K562 (cell line): ENCODE results near the gene BTG2. TPM values are rescaled to one million over a fixed set of nuclear protein-coding genes. Genes with fewer than 3 reads are reported as not detected.

Source experiments
- BACH1 ChIP-seq: fragments of 200-800 bp; sonication (Bioruptor generic); IDR thresholded peaks from 2 replicates; pipeline ENCODE4 v1.6.1; 2016; ENCODE audit warnings: missing genetic modification characterization, missing compliant biosample characterization
- HDAC1 ChIP-seq, 2 experiments: fragments of 450-650 bp; IDR thresholded peaks; 2 replicates each; pipeline ENCODE4 v1.6.1; 2016 to 2017; ENCODE audit warnings: inconsistent platforms in 1 of 2, mild to moderate bottlenecking in 1 of 2, moderate library complexity in 1 of 2
- SUPT5H ChIP-seq: fragments of 450-650 bp; IDR thresholded peaks from 2 replicates; pipeline ENCODE4 v1.6.1; 2016
- TGIF2 ChIP-seq: sonication (generic); formaldehyde crosslinking; IDR thresholded peaks from 2 replicates; pipeline ENCODE4 v1.8.1; 2022; ENCODE audit warnings: mild to moderate bottlenecking, missing genetic modification reagents, moderate library complexity
- ZNF436 ChIP-seq: fragments of 250-450, 450-650 bp; sonication (Bioruptor Pico); formaldehyde crosslinking; IDR thresholded peaks from 2 replicates; pipeline ENCODE4 v1.7.0; 2020; ENCODE audit warnings: mild to moderate bottlenecking
- polyA plus RNA-seq, 8 experiments: library from polyadenylated mRNA; depleted of rRNA in 4 of 8; stranded (reverse) in 5 of 8; unstranded in 3 of 8; fragments of >200 nt; fragmentation: Nextera tagmentation in 2 of 8; fragmentation: Illumina TruSeq in 1 of 8; extraction: Ambion mirVana in 2 of 8; extraction: Trizol in 1 of 8; gene quantifications; 2 replicates each; pipeline versions ENCODE4 v1.2.1 to v1.2.3, GENCODE V29; 2011 to 2014; ENCODE audit warnings: inconsistent platforms in 1 of 8, missing spikeins in 1 of 8
- total RNA-seq, 7 experiments: library from RNA; depleted of rRNA in 6 of 7; stranded (reverse); fragments of >200 nt in 6 of 7; fragmentation: Illumina TruSeq in 2 of 7; extraction: Trizol in 2 of 7; gene quantifications; 2 replicates each; pipeline versions ENCODE4 v1.2.1 to v1.2.3, GENCODE V29; 2011 to 2021; ENCODE audit warnings: low replicate concordance in 1 of 7
- TF ChIP-seq, protein P1 (sequence below): sonication (generic); IDR thresholded peaks from 2 replicates; pipeline ENCODE4 v1.6.1; 2016
- TF ChIP-seq, protein P2 (sequence below): sonication (generic); formaldehyde crosslinking; IDR thresholded peaks from 2 replicates; pipeline ENCODE4 v1.8.0; 2022; ENCODE audit warnings: mild to moderate bottlenecking, missing genetic modification reagents
- TF ChIP-seq, protein P3 (sequence below): IDR thresholded peaks from 3 replicates; pipeline ENCODE4 v1.6.1; 2011; ENCODE audit warnings: borderline replicate concordance, mild to moderate bottlenecking, moderate library complexity; ENCODE audit not compliant: insufficient read length; ENCODE audit errors: extremely low read depth

Gene BTG2
- total and polyA plus RNA-seq, 9 of the 15 experiments (the other 6 are each of a cell fraction or from before 2014, with no cell fraction given) = 2.3 to 41.9 (median 8.7) TPM

DNA sequence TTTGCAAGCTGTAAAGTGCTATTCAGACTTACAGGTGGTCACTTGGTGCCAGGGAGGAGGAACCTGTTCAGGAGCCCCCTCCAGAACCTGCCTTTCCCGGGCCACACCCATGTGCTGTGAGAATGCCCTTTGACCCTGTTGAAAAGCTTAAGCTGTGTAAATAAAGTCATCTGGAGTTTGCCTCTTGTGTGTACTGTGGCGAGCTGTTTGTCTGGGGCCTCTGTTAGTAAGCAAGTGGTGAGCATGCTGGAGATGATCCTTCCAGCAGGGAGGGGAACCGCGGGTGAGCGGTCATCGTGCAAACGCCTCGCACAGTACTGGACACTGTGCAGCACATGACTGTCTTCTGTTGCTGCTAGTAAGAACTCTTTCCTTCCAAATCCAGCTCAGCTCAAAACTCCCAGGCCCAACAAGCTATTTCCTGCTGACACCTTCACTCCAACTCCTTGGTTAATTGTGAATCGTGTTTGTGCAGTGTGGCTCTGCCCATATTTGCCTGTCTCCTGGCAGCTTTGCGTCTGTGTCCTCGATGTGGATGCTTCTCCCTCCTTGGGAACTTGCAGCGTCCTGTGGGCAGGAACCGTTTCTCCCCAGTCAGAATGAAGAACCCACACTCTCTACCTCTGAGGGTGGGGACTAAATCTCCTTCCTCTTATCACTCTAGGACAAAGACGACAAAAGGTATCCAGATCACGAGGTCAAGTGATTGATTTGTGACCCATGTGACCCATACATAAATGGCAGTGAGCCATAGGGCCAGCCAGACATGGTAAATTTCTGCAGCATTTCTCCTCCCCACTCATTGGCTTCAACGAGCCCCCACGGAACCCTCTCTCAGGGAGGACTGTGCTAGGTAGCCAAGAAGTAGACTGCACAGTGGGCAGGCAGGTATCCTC, 13.9 kb upstream of the BTG2 start (continued):
- TF ChIP-seq ZNF436 (no peak), TGIF2 (CRISPR knock-in tag) (no peak), HDAC1 (IDR thresholded peaks at IDR 0.05) (no peak), SUPT5H (no peak), BACH1 (tag) (no peak)
- TF ChIP-seq, protein P1, sequence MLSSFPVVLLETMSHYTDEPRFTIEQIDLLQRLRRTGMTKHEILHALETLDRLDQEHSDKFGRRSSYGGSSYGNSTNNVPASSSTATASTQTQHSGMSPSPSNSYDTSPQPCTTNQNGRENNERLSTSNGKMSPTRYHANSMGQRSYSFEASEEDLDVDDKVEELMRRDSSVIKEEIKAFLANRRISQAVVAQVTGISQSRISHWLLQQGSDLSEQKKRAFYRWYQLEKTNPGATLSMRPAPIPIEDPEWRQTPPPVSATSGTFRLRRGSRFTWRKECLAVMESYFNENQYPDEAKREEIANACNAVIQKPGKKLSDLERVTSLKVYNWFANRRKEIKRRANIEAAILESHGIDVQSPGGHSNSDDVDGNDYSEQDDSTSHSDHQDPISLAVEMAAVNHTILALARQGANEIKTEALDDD = no peak
- TF ChIP-seq, protein P2, sequence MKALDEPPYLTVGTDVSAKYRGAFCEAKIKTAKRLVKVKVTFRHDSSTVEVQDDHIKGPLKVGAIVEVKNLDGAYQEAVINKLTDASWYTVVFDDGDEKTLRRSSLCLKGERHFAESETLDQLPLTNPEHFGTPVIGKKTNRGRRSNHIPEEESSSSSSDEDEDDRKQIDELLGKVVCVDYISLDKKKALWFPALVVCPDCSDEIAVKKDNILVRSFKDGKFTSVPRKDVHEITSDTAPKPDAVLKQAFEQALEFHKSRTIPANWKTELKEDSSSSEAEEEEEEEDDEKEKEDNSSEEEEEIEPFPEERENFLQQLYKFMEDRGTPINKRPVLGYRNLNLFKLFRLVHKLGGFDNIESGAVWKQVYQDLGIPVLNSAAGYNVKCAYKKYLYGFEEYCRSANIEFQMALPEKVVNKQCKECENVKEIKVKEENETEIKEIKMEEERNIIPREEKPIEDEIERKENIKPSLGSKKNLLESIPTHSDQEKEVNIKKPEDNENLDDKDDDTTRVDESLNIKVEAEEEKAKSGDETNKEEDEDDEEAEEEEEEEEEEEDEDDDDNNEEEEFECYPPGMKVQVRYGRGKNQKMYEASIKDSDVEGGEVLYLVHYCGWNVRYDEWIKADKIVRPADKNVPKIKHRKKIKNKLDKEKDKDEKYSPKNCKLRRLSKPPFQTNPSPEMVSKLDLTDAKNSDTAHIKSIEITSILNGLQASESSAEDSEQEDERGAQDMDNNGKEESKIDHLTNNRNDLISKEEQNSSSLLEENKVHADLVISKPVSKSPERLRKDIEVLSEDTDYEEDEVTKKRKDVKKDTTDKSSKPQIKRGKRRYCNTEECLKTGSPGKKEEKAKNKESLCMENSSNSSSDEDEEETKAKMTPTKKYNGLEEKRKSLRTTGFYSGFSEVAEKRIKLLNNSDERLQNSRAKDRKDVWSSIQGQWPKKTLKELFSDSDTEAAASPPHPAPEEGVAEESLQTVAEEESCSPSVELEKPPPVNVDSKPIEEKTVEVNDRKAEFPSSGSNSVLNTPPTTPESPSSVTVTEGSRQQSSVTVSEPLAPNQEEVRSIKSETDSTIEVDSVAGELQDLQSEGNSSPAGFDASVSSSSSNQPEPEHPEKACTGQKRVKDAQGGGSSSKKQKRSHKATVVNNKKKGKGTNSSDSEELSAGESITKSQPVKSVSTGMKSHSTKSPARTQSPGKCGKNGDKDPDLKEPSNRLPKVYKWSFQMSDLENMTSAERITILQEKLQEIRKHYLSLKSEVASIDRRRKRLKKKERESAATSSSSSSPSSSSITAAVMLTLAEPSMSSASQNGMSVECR = no peak
- TF ChIP-seq, protein P3, sequence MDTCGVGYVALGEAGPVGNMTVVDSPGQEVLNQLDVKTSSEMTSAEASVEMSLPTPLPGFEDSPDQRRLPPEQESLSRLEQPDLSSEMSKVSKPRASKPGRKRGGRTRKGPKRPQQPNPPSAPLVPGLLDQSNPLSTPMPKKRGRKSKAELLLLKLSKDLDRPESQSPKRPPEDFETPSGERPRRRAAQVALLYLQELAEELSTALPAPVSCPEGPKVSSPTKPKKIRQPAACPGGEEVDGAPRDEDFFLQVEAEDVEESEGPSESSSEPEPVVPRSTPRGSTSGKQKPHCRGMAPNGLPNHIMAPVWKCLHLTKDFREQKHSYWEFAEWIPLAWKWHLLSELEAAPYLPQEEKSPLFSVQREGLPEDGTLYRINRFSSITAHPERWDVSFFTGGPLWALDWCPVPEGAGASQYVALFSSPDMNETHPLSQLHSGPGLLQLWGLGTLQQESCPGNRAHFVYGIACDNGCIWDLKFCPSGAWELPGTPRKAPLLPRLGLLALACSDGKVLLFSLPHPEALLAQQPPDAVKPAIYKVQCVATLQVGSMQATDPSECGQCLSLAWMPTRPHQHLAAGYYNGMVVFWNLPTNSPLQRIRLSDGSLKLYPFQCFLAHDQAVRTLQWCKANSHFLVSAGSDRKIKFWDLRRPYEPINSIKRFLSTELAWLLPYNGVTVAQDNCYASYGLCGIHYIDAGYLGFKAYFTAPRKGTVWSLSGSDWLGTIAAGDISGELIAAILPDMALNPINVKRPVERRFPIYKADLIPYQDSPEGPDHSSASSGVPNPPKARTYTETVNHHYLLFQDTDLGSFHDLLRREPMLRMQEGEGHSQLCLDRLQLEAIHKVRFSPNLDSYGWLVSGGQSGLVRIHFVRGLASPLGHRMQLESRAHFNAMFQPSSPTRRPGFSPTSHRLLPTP = no peak
- TF ChIP-seq, all 486 proteins: peak for 48
